HCT116 (cell line): ENCODE results near the gene TMC1. TPM values are rescaled to one million over a fixed set of nuclear protein-coding genes. Genes with fewer than 3 reads are reported as not detected.

Experiments
- ATAC-seq: fragments of 200-7000 bp; cut with Tn5 transposase; 2 replicates; pipeline ENCODE4 v1.9.1; 2020; ENCODE audit warnings: mild to moderate bottlenecking, moderate library complexity
- BruUV-seq: library from RNA; stranded (reverse); fragments of 400-500 nt; replicated peaks from 2 replicates; lab custom pipeline; 2021; lab: Mats Ljungman, UMichigan
- CTCF ChIA-PET: fragments of 300-600 bp; sonication (Branson Sonifier 250); formaldehyde crosslinking; loops from one replicate; lab custom pipeline; 2021; ENCODE audit warnings: antibody characterized with exemption; lab: Charles Lee
- POLR2A ChIA-PET: fragments of 300-600, 350-600 bp; sonication (Branson Sonifier 250); formaldehyde crosslinking; loops from one replicate; lab custom pipeline; 2021; ENCODE audit warnings: antibody characterized with exemption; lab: Charles Lee
- RAD21 ChIA-PET, 2 experiments: fragments of 300-600 bp; sonication (Branson Sonifier 250); formaldehyde crosslinking; loops; one replicate each; lab custom pipeline; 2023; ENCODE audit warnings: low total read pairs in 2 of 2; ENCODE audit not compliant: uncharacterized antibody in 2 of 2, unreplicated experiment in 2 of 2, low non-redundant PET in 1 of 2; lab: Charles Lee
- DNase-seq: peaks from one replicate; pipeline ENCODE4 v3.0.0-alpha.2; 2010; ENCODE audit warnings: low read depth, low spot score
- H2AFZ ChIP-seq: fragments of 200-600 bp; shearing (Covaris generic), sonication (generic); 2 replicates; pipeline ENCODE4 v1.6.1; 2017; ENCODE audit warnings: low read depth, mixed run types, mixed read lengths, antibody characterized with exemption, low read length; ENCODE audit not compliant: poor library complexity, severe bottlenecking
- H3K27ac ChIP-seq: 2 replicates; pipeline ENCODE4 v1.5.1; 2012; ENCODE audit warnings: low read depth, low read length
- H3K27me3 ChIP-seq: fragments of 200-600 bp; sonication (generic); 2 replicates; pipeline ENCODE4 v1.6.1; 2016; ENCODE audit warnings: mixed run types, low read length, mixed read lengths; ENCODE audit not compliant: insufficient read depth
- H3K36me3 ChIP-seq, 2 experiments: fragments of 200-500 bp in 1 of 2; fragments of 200-600 bp in 1 of 2; sonication (Bioruptor generic) in 1 of 2; sonication (generic) in 1 of 2; 2 replicates each; pipeline versions ENCODE4 v1.5.1 to v1.6.1; 2014 to 2016; ENCODE audit warnings: low read length in 2 of 2, inconsistent platforms in 1 of 2, mixed read lengths in 1 of 2, mixed run types in 1 of 2; ENCODE audit not compliant: insufficient read depth in 2 of 2, control insufficient read depth in 1 of 2
- H3K4me1 ChIP-seq, 2 experiments: fragments of 200-600 bp in 1 of 2; sonication (generic) in 1 of 2; 2 replicates each; pipeline versions ENCODE4 v1.5.1 to v1.6.1; 2012 to 2017; ENCODE audit warnings: low read length in 2 of 2, inconsistent platforms in 1 of 2, mild to moderate bottlenecking in 1 of 2, mixed read lengths in 1 of 2, mixed run types in 1 of 2, moderate library complexity in 1 of 2; ENCODE audit not compliant: insufficient read depth in 2 of 2, control insufficient read depth in 1 of 2
- H3K4me2 ChIP-seq: fragments of 200-600 bp; sonication (generic); 2 replicates; pipeline ENCODE4 v1.6.1; 2017; ENCODE audit warnings: mixed run types, low read length, mixed read lengths
- H3K4me3 ChIP-seq, 2 experiments: fragments of 200-600 bp in 1 of 2; sonication (generic) in 1 of 2; replicated peaks in 1 of 2; 2 replicates each; pipeline ENCODE4 v1.5.1; 2011 to 2016; ENCODE audit warnings: low read length in 2 of 2, control low read depth in 1 of 2, low read depth in 1 of 2, mild to moderate bottlenecking in 1 of 2, mixed read lengths in 1 of 2, mixed run types in 1 of 2
- H3K79me2 ChIP-seq: fragments of 200-600 bp; sonication (generic); 2 replicates; pipeline ENCODE4 v1.6.1; 2017; ENCODE audit warnings: mild to moderate bottlenecking, mixed run types, low read length, moderate library complexity, mixed read lengths; ENCODE audit not compliant: insufficient read depth
- H3K9ac ChIP-seq: fragments of 200-600 bp; sonication (generic); 2 replicates; pipeline ENCODE4 v1.6.1; 2016; ENCODE audit warnings: low read length, mixed read lengths
- H3K9me2 ChIP-seq: fragments of 200-600 bp; sonication (generic), shearing (Covaris generic); 2 replicates; pipeline ENCODE4 v1.6.1; 2017; ENCODE audit warnings: mixed run types, mild to moderate bottlenecking, moderate library complexity; ENCODE audit not compliant: insufficient read depth
- H3K9me3 ChIP-seq, 2 experiments: fragments of 200-500 bp in 1 of 2; fragments of 200-600 bp in 1 of 2; sonication (Bioruptor generic) in 1 of 2; sonication (generic) in 1 of 2; 2 replicates each; pipeline ENCODE4 v1.6.1; 2014 to 2017; ENCODE audit warnings: low read length in 2 of 2, mixed read lengths in 2 of 2, inconsistent platforms in 1 of 2, low read depth in 1 of 2, mild to moderate bottlenecking in 1 of 2, mixed run types in 1 of 2, moderate library complexity in 1 of 2; ENCODE audit not compliant: control insufficient read depth in 1 of 2, insufficient read depth in 1 of 2
- H4K20me1 ChIP-seq: fragments of 200-600 bp; sonication (generic), shearing (Covaris generic); 2 replicates; pipeline ENCODE4 v1.6.1; 2017; ENCODE audit warnings: mixed run types, mild to moderate bottlenecking, moderate library complexity; ENCODE audit not compliant: insufficient read depth
- CBX3 ChIP-seq: IDR thresholded peaks from 2 replicates; pipeline ENCODE4 v1.6.1; 2012; ENCODE audit warnings: low read depth
- CEBPB ChIP-seq: IDR thresholded peaks from 2 replicates; pipeline ENCODE4 v1.6.1; 2012; ENCODE audit warnings: low read depth
- EGR1 ChIP-seq: IDR thresholded peaks from 2 replicates; pipeline ENCODE4 v1.6.1; 2012; ENCODE audit warnings: low read depth
- FOSL1 ChIP-seq: IDR thresholded peaks from 2 replicates; pipeline ENCODE4 v1.6.1; 2012; ENCODE audit warnings: low read depth
- JUND ChIP-seq: IDR thresholded peaks from 2 replicates; pipeline ENCODE4 v1.6.1; 2012
- POLR2A ChIP-seq: IDR thresholded peaks from 2 replicates; pipeline ENCODE4 v1.7.0; 2011; ENCODE audit warnings: borderline replicate concordance; ENCODE audit not compliant: insufficient read depth, insufficient read length; ENCODE audit errors: extremely low read depth
- POLR2AphosphoS5 ChIP-seq: IDR thresholded peaks from 2 replicates; pipeline ENCODE4 v1.6.1; 2011; ENCODE audit warnings: mild to moderate bottlenecking, low read depth, low read length, moderate library complexity
- SIN3A ChIP-seq: IDR thresholded peaks from 2 replicates; pipeline ENCODE4 v1.6.1; 2012; ENCODE audit warnings: low read depth
- SP1 ChIP-seq: IDR thresholded peaks from 2 replicates; pipeline ENCODE4 v1.6.1; 2012; ENCODE audit warnings: low read depth
- SRF ChIP-seq: IDR thresholded peaks from 2 replicates; pipeline ENCODE4 v1.6.1; 2012; ENCODE audit warnings: low read depth
- TCF7L2 ChIP-seq: IDR thresholded peaks from 2 replicates; pipeline ENCODE4 v1.7.0; 2011; ENCODE audit warnings: borderline replicate concordance, inconsistent platforms; ENCODE audit not compliant: insufficient read depth, insufficient read length; ENCODE audit errors: extremely low read depth
- ZFX ChIP-seq: fragments of 450-650 bp; IDR thresholded peaks from 2 replicates; pipeline ENCODE4 v1.6.1; 2017
- ZNF274 ChIP-seq: fragments of 200-500 bp; sonication (Bioruptor generic); IDR thresholded peaks from 2 replicates; pipeline ENCODE4 v1.6.1; 2014; ENCODE audit warnings: mild to moderate bottlenecking, low read depth, low read length, inconsistent platforms
- intact Hi-C: fragments of 100-400 bp; cut with micrococcal nuclease; formaldehyde crosslinking; loops from 2 replicates; pipeline ENCODE4 v1.10.0; 2022
- total RNA-seq: library from RNA; stranded (reverse); gene quantifications from one replicate; pipeline ENCODE4 v1.2.1, GENCODE V29; 2021; ENCODE audit not compliant: unreplicated experiment
- TF ChIP-seq, protein P1 (sequence below): IDR thresholded peaks from 2 replicates; pipeline ENCODE4 v1.6.1; 2012
- TF ChIP-seq, protein P2 (sequence below): IDR thresholded peaks from 2 replicates; pipeline ENCODE4 v1.6.1; 2011; ENCODE audit warnings: mild to moderate bottlenecking, low read length, moderate library complexity; ENCODE audit not compliant: insufficient replicate concordance; ENCODE audit errors: extremely low read depth
- TF ChIP-seq, protein P3 (sequence below): IDR thresholded peaks from 2 replicates; pipeline ENCODE4 v1.6.1; 2012; ENCODE audit warnings: low read depth
- TF ChIP-seq, protein P4 (sequence below): IDR thresholded peaks from 2 replicates; pipeline ENCODE4 v1.6.1; 2012
- TF ChIP-seq, protein P5 (sequence below), 3 experiments: fragments of 200-600 bp in 1 of 3; sonication (generic) in 1 of 3; IDR thresholded peaks in 2 of 3; conservative IDR thresholded peaks in 1 of 3; 2 replicates each; pipeline ENCODE4 v1.5.1; 2012 to 2017; ENCODE audit warnings: low read depth in 2 of 3, low read length in 2 of 3, antibody characterized with exemption in 1 of 3, borderline replicate concordance in 1 of 3, control low read depth in 1 of 3, mild to moderate bottlenecking in 1 of 3, mixed read lengths in 1 of 3, mixed run types in 1 of 3, moderate library complexity in 1 of 3; ENCODE audit not compliant: insufficient read depth in 1 of 3

The TMC1 gene
- total RNA-seq, 1 experiment from 2014 or later, result 0.57 TPM

DNA sequence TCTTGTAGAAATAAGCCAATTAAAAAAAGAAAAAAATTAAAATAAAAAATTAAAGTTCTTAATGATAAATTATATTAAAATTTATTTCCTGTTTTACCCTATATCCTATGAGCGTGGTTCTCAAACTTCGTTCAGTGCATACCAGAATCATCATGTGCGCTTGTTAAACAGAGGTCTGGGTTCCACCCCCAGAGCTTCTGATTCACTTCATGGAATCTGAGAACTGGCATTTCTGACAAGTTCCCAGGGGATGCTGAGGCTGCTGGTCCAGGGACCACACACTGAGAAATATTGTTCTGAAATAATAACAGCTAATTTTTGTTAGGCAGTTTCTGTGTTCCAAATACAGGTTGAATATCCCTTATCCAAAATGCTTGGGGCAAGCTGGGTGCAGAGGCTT is 79.3 kb downstream of the TMC1 start:
- no TSS peak for BruUV-seq
- H3K4me1 ChIP-seq, result no peaks in the 10 kb centered on the region
- no peaks in the 10 kb centered on the region for H3K36me3 ChIP-seq
- H3K79me2 ChIP-seq, result no peaks in the 10 kb centered on the region
- no peak overlapping the region for H3K27ac ChIP-seq
- H3K4me3 ChIP-seq, result no peak overlapping the region
- TF ChIP-seq TCF7L2 (no peak), SP1 (no peak), ZNF274 (no peak), EGR1 (no peak), FOSL1 (no peak), POLR2AphosphoS5 (no peak), CEBPB (no peak), SIN3A (no peak), SRF (no peak), ZFX (no peak), JUND (no peak), CBX3 (no peak), POLR2A (no peak)
- TF ChIP-seq, protein P1, sequence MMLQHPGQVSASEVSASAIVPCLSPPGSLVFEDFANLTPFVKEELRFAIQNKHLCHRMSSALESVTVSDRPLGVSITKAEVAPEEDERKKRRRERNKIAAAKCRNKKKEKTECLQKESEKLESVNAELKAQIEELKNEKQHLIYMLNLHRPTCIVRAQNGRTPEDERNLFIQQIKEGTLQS, result no peak
- TF ChIP-seq, protein P2, sequence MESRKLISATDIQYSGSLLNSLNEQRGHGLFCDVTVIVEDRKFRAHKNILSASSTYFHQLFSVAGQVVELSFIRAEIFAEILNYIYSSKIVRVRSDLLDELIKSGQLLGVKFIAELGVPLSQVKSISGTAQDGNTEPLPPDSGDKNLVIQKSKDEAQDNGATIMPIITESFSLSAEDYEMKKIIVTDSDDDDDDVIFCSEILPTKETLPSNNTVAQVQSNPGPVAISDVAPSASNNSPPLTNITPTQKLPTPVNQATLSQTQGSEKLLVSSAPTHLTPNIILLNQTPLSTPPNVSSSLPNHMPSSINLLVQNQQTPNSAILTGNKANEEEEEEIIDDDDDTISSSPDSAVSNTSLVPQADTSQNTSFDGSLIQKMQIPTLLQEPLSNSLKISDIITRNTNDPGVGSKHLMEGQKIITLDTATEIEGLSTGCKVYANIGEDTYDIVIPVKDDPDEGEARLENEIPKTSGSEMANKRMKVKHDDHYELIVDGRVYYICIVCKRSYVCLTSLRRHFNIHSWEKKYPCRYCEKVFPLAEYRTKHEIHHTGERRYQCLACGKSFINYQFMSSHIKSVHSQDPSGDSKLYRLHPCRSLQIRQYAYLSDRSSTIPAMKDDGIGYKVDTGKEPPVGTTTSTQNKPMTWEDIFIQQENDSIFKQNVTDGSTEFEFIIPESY, result no peak
- TF ChIP-seq, protein P3, sequence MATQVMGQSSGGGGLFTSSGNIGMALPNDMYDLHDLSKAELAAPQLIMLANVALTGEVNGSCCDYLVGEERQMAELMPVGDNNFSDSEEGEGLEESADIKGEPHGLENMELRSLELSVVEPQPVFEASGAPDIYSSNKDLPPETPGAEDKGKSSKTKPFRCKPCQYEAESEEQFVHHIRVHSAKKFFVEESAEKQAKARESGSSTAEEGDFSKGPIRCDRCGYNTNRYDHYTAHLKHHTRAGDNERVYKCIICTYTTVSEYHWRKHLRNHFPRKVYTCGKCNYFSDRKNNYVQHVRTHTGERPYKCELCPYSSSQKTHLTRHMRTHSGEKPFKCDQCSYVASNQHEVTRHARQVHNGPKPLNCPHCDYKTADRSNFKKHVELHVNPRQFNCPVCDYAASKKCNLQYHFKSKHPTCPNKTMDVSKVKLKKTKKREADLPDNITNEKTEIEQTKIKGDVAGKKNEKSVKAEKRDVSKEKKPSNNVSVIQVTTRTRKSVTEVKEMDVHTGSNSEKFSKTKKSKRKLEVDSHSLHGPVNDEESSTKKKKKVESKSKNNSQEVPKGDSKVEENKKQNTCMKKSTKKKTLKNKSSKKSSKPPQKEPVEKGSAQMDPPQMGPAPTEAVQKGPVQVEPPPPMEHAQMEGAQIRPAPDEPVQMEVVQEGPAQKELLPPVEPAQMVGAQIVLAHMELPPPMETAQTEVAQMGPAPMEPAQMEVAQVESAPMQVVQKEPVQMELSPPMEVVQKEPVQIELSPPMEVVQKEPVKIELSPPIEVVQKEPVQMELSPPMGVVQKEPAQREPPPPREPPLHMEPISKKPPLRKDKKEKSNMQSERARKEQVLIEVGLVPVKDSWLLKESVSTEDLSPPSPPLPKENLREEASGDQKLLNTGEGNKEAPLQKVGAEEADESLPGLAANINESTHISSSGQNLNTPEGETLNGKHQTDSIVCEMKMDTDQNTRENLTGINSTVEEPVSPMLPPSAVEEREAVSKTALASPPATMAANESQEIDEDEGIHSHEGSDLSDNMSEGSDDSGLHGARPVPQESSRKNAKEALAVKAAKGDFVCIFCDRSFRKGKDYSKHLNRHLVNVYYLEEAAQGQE, result no peak
- TF ChIP-seq, protein P4, sequence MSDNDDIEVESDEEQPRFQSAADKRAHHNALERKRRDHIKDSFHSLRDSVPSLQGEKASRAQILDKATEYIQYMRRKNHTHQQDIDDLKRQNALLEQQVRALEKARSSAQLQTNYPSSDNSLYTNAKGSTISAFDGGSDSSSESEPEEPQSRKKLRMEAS, result no peak
- TF ChIP-seq, protein P5, sequence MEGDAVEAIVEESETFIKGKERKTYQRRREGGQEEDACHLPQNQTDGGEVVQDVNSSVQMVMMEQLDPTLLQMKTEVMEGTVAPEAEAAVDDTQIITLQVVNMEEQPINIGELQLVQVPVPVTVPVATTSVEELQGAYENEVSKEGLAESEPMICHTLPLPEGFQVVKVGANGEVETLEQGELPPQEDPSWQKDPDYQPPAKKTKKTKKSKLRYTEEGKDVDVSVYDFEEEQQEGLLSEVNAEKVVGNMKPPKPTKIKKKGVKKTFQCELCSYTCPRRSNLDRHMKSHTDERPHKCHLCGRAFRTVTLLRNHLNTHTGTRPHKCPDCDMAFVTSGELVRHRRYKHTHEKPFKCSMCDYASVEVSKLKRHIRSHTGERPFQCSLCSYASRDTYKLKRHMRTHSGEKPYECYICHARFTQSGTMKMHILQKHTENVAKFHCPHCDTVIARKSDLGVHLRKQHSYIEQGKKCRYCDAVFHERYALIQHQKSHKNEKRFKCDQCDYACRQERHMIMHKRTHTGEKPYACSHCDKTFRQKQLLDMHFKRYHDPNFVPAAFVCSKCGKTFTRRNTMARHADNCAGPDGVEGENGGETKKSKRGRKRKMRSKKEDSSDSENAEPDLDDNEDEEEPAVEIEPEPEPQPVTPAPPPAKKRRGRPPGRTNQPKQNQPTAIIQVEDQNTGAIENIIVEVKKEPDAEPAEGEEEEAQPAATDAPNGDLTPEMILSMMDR (IDR thresholded peaks at IDR 0.05 in 2 of 3, conservative IDR thresholded peaks at IDR 0.05 in 1 of 3; ENCODE audit: borderline replicate concordance in 1 of 3, insufficient read depth in 1 of 3, low read depth in 2 of 3, low read length in 2 of 3), result no peak
- H2AFZ ChIP-seq, result no peak overlapping the region
- ChIA-PET CTCF (interaction anchor here (1.5 kb wide), 1 partner anchor 320 kb away, joined by 5 read pairs; no protein-coding TSS in a partner anchor), POLR2A (no interaction called here), RAD21 (no interaction called here)
- DNase-seq (no peak), ATAC-seq (no peak)
- H3K4me2 ChIP-seq, result no peak overlapping the region
- intact Hi-C loops, result no loop called here
- no peaks in the 10 kb centered on the region for H3K9me3 ChIP-seq
- H3K27me3 ChIP-seq, result no peaks in the 10 kb centered on the region
- no peak overlapping the region for H3K9ac ChIP-seq
- H3K9me2 ChIP-seq, result no peaks in the 10 kb centered on the region
- H4K20me1 ChIP-seq, result no peaks in the 10 kb centered on the region
